HG02970 (cell line): ENCODE data around the gene IQSEC3.
"Not testable (repeated sequence)": the region's sequence is repeated elsewhere in the genome, so short reads cannot be mapped to it uniquely, and the experiment has no call there.

Experiments used
- ATAC-seq: cut with Tn5 transposase; IDR thresholded peaks from one replicate; pipeline ENCODE4 v1.9.1; 2021; ENCODE audit warnings: mild to moderate bottlenecking, moderate library complexity, moderate number of reproducible peaks; ENCODE audit not compliant: unreplicated experiment, low FRiP score

IQSEC3 gene

GRCh38 chr12:51962-52361 is 14.6 kb upstream of the IQSEC3 start:
- ATAC-seq, result not testable (repeated sequence)

- not testable (repeated sequence) for ATAC-seq
These were observed 13.4 kb upstream of the IQSEC3 start for GRCh38 chr12:52902-53734.

DNA sequence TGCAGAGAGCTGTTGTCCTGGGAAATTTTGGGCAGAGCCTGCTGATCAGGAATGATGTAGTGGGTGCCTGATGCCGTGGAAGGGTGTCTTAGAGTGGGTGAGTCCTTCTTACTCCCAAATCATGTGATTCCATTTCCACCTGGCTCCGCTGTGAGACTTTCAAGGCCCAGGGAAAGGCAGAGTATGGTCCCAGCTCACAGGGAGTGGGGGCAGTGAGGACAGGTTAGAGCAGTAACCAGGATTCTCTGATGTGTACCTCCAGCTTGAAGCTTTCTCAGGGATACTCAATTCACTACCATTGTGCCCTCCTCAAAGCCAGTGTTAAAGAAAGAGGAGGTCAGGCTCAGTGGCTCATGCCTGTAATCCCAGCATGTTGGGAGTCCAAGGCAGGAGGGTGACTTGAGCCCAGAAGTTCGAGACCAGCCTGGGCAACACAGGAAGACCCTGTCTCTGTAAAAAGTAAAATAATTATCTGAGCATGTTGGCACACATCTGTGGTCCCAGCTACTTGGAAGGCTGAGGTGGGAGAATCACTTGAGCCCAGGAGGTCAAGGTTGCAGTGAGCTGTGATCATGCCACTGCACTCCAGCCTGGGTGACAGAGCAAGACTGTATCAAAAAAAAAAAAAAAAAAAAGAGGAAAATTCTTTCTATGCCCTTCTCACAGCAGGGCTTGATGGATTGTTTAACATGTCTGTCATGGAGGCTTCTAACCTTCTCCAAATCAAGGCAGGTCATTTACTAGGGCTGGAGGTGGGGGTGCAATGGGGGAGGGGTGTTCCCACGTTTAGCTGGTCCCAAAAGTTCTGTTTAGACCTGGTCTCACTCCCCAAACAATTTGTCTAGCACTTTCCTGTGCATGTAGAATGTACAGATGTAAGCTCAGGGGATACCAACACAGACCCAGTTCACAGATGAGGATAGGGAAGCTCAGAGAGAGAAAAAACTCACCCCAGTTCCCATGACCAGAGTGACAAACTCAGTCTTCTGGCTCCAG is 12.5 kb upstream of the IQSEC3 start:
- no peak for ATAC-seq

GRCh38 chr12:54750-55535 is 11.6 kb upstream of the IQSEC3 start:
- ATAC-seq, result no peak

DNA sequence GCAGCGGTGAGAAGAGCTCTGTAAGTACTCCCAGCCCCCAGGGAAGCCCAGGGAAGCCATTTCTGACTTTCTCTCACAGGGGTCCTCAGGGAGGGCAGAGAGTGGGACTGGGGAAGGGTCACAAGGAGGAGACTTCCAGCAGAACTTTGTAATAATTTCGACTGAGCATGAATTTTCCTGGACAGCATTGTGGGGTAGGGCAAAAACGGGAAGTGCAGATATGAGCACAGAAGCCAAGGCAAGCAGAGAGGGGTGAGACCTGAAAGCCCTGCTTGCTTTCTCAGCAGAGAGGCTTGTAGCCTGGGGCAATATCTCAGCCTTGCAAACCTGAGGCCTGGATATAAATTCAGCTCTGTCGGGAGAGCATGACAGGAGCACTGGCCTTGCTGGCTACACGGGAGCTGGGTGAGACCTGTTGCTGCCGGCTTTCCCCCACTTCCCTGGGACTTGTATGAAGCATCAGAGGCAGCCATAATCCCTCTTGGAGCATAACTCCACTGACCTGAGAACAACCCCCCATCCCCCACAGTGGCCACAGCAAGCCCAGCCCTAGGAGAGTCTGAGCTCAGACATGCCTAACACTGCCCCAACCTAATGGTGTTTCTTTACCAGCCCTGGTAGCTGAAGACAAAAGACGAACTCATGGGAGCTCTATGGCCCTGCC is 9.8 kb upstream of the IQSEC3 start:
- no peak for ATAC-seq

GRCh38 chr12:57539-57938 is 9.0 kb upstream of the IQSEC3 start:
- no peak for ATAC-seq

DNA sequence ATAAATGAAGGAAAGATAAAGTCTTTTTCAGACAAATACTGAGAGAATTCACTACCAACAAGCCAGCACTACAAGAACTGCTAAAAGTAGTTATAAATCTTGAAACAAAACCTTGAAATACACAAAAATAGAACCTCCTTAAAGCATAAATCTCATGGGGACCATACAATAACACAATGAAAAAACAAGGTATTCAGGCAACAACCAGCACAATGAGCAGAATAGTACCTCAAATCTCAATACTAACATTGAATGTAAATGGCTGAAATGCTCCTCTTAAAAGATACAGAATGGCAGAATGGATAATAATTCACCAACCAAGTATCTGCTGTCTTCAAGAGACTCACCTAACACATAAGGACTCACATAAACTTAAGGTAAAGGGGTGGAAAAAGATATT is 7.7 kb upstream of the IQSEC3 start:
- ATAC-seq, result no peak

- ATAC-seq, result not testable (repeated sequence)
These were observed 4.7 kb upstream of the IQSEC3 start for GRCh38 chr12:61845-62244.

DNA sequence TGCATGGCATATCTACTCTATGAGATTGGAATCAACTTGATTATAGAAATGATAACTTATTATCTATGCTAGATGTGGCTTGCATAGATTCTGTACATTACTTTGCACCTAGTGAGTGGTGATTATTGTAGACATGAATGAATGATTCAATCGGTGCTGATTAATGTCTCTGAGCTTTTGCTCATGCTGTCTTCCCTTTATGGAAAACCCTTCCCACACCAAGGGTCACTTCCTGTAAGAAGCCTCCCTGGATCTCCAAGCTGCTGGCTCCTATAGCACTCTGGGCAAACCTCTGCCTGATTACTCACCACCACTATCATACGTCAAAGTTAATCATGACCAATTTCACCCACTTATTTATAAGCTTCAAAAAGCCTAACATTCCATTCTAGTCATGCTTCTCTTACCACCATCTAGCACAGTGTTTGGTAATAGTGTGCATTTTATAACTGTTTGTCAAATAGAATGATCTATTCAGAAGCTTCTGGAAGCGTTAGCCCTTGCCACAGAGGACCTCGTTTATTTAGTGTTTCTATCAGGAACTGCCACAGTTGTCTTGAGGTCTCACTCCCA is 990 bp upstream of the IQSEC3 start:
- ATAC-seq, result not testable (repeated sequence)

DNA sequence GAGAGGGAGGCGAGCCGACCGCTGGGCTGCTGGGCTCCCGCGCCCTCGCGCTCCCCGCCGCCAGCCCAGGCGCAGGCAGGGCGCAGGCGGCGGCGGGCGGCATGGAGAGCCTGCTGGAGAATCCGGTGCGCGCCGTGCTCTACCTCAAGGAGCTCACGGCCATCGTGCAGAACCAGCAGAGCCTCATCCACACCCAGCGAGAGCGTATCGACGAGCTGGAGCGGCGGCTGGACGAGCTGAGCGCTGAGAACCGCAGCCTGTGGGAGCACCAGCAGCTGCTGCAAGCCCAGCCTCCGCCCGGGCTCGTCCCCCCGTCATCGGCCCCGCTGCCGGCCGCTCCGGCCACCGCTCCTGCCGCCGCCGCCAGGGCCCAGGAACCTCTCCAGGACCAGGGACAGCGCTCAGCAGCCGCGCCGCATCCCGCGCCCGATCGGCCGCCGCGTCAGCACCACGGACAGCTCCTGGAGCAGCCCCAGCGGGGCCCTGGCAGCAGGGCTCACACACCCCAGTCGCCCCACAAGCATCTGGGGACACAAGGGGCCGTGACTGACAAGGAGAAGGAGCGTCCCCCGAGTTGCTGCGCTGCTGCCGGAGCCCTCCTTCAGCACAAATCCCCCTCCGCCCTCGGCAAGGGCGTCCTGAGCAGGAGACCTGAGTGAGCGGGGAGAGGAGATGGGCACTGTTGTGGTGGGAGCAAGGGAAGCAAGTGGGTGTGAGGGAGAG is 376 bp downstream of the IQSEC3 start:
- peak; percentile 63 for ATAC-seq

GRCh38 chr12:69677-70076 is 3.1 kb downstream of the IQSEC3 start:
- not testable (repeated sequence) for ATAC-seq

DNA sequence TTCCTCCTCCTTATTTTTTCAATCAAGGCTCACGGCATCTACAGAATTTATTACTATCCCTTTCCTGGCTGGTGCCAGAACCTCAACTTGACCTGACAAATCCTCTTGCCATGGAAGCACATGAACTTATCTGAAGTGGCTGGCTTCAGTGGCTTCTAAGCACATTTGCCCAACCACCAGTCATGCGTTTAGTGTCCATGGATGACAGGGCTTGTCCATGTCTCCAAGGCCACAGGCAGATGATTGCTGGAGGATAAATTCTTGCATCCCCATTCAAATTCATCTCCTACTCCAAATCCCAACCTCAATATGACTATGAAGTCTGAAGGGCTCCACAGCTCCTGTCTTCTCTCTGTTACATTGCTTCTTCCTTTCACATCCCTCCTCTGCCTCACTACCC is 4.0 kb downstream of the IQSEC3 start:
- not testable (repeated sequence) for ATAC-seq

DNA sequence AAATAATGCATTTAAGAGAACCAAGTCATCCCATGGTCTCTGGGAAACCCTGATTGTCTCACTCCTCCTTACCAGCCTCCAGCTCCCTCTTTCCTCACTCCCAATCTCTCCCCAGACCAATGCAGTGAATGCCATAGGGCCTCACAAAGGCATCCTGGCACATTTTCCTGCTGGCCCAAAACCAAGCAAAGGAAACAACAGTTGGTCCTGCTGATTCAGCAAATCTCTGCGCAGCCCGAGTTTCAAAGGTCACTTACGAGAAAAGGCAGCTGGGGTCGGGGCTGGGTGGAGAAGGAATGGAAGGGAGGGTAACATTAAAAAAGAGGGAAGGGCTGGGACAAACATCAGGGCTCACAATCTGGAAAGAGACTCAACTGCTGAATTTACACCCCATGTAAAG is 5.5 kb downstream of the IQSEC3 start:
- ATAC-seq, result not testable (repeated sequence)

- not testable (repeated sequence) for ATAC-seq
These were observed 8.0 kb downstream of the IQSEC3 start for GRCh38 chr12:74420-75190.

GRCh38 chr12:75541-75940 is 9.0 kb downstream of the IQSEC3 start:
- not testable (repeated sequence) for ATAC-seq

DNA sequence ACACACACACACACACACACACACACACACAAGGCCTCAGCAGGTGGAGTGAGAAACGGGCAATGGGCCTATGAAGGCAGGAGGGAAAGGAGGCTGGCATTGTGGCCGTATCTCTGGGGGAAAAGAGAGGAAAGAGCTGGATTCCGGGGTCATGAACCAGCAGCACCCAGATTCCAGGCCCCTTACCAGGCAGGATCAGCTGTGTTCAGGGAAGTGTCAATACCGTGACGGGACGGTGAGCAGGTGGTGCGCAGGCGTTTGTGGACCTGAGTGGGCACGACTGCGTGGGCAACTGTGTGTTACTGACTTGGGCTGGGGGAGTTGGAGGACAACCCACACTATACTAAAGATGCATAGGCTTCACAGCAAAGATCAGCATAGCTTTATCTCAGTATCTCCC is 9.5 kb downstream of the IQSEC3 start:
- not testable (repeated sequence) for ATAC-seq

GRCh38 chr12:76551-76950 is 10.0 kb downstream of the IQSEC3 start:
- ATAC-seq, result not testable (repeated sequence)

GRCh38 chr12:77101-77719 is 10.6 kb downstream of the IQSEC3 start:
- not testable (repeated sequence) for ATAC-seq
